ENCODE results near the gene FIBCD1. TPM values are rescaled to one million over a fixed set of nuclear protein-coding genes. Genes with fewer than 3 reads are reported as not detected.

Gene FIBCD1
- total RNA-seq, 1 donor from 2014 or later: 0.66 TPM

DNA sequence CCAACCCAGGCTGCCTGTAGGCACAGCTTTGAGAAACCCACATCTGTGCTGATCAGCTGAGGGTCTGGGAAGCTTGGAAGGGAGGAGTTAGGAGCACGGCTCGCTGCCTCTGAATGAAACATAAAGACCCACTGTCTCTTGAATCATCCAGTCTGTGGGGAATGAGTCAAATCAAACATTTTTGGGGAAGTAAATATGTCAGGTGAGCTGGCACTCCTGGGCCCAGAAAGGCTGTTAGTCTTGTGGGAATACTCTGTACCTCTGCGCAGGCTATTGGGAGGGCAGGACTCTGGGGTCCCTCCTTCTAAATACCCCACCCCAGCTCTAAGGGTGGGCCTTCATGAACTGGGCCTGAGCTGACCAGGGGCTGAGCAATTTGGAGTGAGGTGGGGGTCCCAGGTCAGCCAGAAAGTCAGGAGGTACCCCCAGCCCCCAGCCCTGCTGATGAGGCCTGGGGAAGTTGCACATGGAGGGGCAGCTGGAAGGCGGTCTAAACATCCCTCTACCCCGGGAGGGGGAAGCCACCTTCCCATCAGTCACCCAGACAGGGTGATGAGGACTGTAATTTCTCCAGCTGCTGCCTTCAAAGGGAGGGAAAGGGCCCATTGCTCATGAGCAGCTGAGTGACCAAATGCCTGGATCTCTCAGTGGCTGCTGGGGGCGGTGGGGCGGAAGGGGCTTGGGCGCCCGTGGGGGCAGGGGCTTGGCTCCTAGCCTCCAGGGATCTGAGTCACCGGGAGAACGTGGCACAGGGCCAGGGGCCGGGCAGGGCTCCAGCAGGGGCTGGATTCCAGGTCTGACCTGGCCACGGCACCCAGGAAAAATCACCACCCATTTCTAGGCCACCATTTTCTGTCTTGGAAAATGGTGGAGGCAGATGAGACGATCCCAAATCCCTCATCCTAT is 10.8 kb downstream of the FIBCD1 start:
- no peaks in the 10 kb centered on the region for H3K36me3 ChIP-seq (ENCODE audit: insufficient read depth, low read length)
- H3K9me3 Mint-ChIP-seq (ENCODE audit: unreplicated experiment): no peaks in the 10 kb centered on the region
- no peaks in the 10 kb centered on the region for H3K9me3 ChIP-seq (ENCODE audit: insufficient read depth, low read depth, low read length)
- TF ChIP-seq CTCF (IDR thresholded peaks at IDR 0.05; ENCODE audit: insufficient read depth, low read depth, low read length) (no peak), EZH2 (IDR thresholded peaks at IDR 0.05; ENCODE audit: insufficient read depth, low read length) (no peak)
- H3K27ac ChIP-seq (ENCODE audit: low read depth, low read length): peak overlapping the region; percentile 61
- H3K79me2 ChIP-seq (ENCODE audit: insufficient read depth, low read length): no peaks in the 10 kb centered on the region
- no peak overlapping the region for H3K4me3 Mint-ChIP-seq (ENCODE audit: unreplicated experiment)
- H3K4me2 ChIP-seq (ENCODE audit: low read length): peak overlapping the region; percentile 77
- H3K27me3 ChIP-seq (ENCODE audit: insufficient read depth, low read length): no peaks in the 10 kb centered on the region
- H3K4me1 ChIP-seq (ENCODE audit: insufficient read depth, low read length): peaks cover 38% of the 10 kb centered on the region
- peak overlapping the region; percentile 62 for H3K27ac Mint-ChIP-seq (ENCODE audit: unreplicated experiment)
- FAIRE-seq (no peak), DNase-seq (ENCODE audit: low read depth) (peak; percentile 70)
- H3K4me3 ChIP-seq (ENCODE audit: insufficient read depth, low read depth, low read length): peak overlapping the region; percentile 15
- no peaks in the 10 kb centered on the region for H3K36me3 Mint-ChIP-seq (ENCODE audit: low read depth, unreplicated experiment)
- H4K20me1 ChIP-seq (ENCODE audit: insufficient read depth, low read length): no peaks in the 10 kb centered on the region
- H2AFZ ChIP-seq (ENCODE audit: low read depth, low read length): no peak overlapping the region
- peaks cover 28% of the 10 kb centered on the region for H3K27me3 Mint-ChIP-seq (ENCODE audit: low read depth, unreplicated experiment)
- H3K9ac ChIP-seq (ENCODE audit: low read length): peak overlapping the region; percentile 53
- H3K4me1 Mint-ChIP-seq (ENCODE audit: low read depth, unreplicated experiment): peaks cover 7% of the 10 kb centered on the region

DNA sequence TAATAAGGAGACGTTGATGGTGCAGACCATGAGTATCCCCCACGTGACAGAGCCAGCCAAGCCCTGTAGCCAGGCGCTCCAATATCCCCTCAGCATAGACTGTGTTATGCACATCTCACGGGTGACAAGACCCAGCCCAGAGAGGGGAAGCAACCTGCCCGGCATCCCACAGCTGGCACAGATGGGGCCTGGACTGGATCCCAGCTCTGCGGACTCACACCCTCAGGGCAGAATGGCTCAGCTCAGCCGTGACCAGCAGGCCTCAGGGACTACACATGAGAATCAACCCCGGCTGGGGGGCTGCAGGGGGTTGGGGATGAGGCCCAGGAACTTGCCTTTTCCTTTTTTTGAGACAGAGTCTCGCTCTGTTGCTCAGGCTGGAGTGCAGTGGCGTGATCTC is 11.7 kb downstream of the FIBCD1 start:
- Mint-ChIP-seq H3K4me3 (ENCODE audit: unreplicated experiment) (no peak overlapping the region), H3K9me3 (ENCODE audit: unreplicated experiment) (no peaks in the 10 kb centered on the region), H3K36me3 (ENCODE audit: low read depth, unreplicated experiment) (no peaks in the 10 kb centered on the region), H3K27ac (ENCODE audit: unreplicated experiment) (no peak overlapping the region), H3K27me3 (ENCODE audit: low read depth, unreplicated experiment) (peaks cover 34% of the 10 kb centered on the region), H3K4me1 (ENCODE audit: low read depth, unreplicated experiment) (peaks cover 7% of the 10 kb centered on the region)
- Histone ChIP-seq H3K27ac (ENCODE audit: low read depth, low read length) (no peak overlapping the region), H3K36me3 (ENCODE audit: insufficient read depth, low read length) (no peaks in the 10 kb centered on the region), H3K9ac (ENCODE audit: low read length) (no peak overlapping the region), H3K4me2 (ENCODE audit: low read length) (peak overlapping the region; percentile 77), H3K9me3 (ENCODE audit: insufficient read depth, low read depth, low read length) (no peaks in the 10 kb centered on the region), H4K20me1 (ENCODE audit: insufficient read depth, low read length) (no peaks in the 10 kb centered on the region), H3K27me3 (ENCODE audit: insufficient read depth, low read length) (peaks cover 2% of the 10 kb centered on the region), H3K4me3 (ENCODE audit: insufficient read depth, low read depth, low read length) (no peak overlapping the region), H2AFZ (ENCODE audit: low read depth, low read length) (no peak overlapping the region), H3K79me2 (ENCODE audit: insufficient read depth, low read length) (no peaks in the 10 kb centered on the region), H3K4me1 (ENCODE audit: insufficient read depth, low read length) (peaks cover 29% of the 10 kb centered on the region)
- DNase-seq (ENCODE audit: low read depth) (no peak), FAIRE-seq (no peak)
- TF ChIP-seq CTCF (IDR thresholded peaks at IDR 0.05; ENCODE audit: insufficient read depth, low read depth, low read length) (no peak), EZH2 (IDR thresholded peaks at IDR 0.05; ENCODE audit: insufficient read depth, low read length) (no peak)

Measured in astrocyte (in vitro differentiated cells and primary cell).